Occipital lobe (tissue), 2 donors: ENCODE results near the gene MTLN. TPM values are rescaled to one million over a fixed set of nuclear protein-coding genes. Genes with fewer than 3 reads are reported as not detected.
"Not testable (repeated sequence)": the region's sequence is repeated elsewhere in the genome, so short reads cannot be mapped to it uniquely, and the experiment has no call there.

Experiments
- DNase-seq: peaks from one replicate; lab custom pipeline; 2025; lab: John Stamatoyannopoulos, UW
- total RNA-seq: library from RNA; depleted of rRNA; stranded (reverse); fragments of >200 nt; gene quantifications from one replicate; pipeline ENCODE4 v1.2.3, GENCODE V29; 2014

The MTLN gene
- total RNA-seq, result 10.1 TPM

GRCh38 chr2:110211938-110212858, at the start of gene MTLN:
MTLN (minus strand) TSS chr2:110212547; CDS start chr2:110212525, 22 bp downstream.
- DNase-seq, result peak; percentile 57

GRCh38 chr2:110261910-110262309, 49.6 kb upstream of the MTLN start:
- not testable (repeated sequence) for DNase-seq

- not testable (repeated sequence) for DNase-seq
Measured at GRCh38 chr2:110248081-110248795, 35.9 kb upstream of the MTLN start.

- DNase-seq, result not testable (repeated sequence)
Measured at GRCh38 chr2:110245488-110246435, 33.4 kb upstream of the MTLN start.

GRCh38 chr2:110243283-110243682, 30.9 kb upstream of the MTLN start:
- not testable (repeated sequence) for DNase-seq

GRCh38 chr2:110234514-110234913, 22.2 kb upstream of the MTLN start:
- not testable (repeated sequence) for DNase-seq

- DNase-seq, result not testable (repeated sequence)
Measured at GRCh38 chr2:110229886-110230285, 17.5 kb upstream of the MTLN start.

- not testable (repeated sequence) for DNase-seq
Measured at GRCh38 chr2:110222626-110223025, 10.3 kb upstream of the MTLN start.

- DNase-seq, result no peak
Measured at GRCh38 chr2:110221938-110222337, 9.6 kb upstream of the MTLN start.

GRCh38 chr2:110220190-110220564, 7.8 kb upstream of the MTLN start:
- no peak for DNase-seq

- no peak for DNase-seq
Measured at GRCh38 chr2:110219496-110220189, 7.3 kb upstream of the MTLN start.

GRCh38 chr2:110218889-110219288, 6.5 kb upstream of the MTLN start:
- not testable (repeated sequence) for DNase-seq

GRCh38 chr2:110216803-110217202, 4.5 kb upstream of the MTLN start:
- DNase-seq, result no peak

- no peak for DNase-seq
Measured at GRCh38 chr2:110216199-110216598, 3.9 kb upstream of the MTLN start.

- DNase-seq, result no peak
Measured at GRCh38 chr2:110215566-110216158, 3.3 kb upstream of the MTLN start.

GRCh38 chr2:110215091-110215490, 2.7 kb upstream of the MTLN start:
- DNase-seq, result no peak

- DNase-seq, result not testable (repeated sequence)
Measured at GRCh38 chr2:110213522-110213921, 1.2 kb upstream of the MTLN start.

- no peak for DNase-seq
Measured at GRCh38 chr2:110205660-110206455, 6.5 kb downstream of the MTLN start.
